Subcutaneous adipose tissue (tissue), 4 donors: ENCODE data around the gene POU2F2. TPM values are rescaled to one million over a fixed set of nuclear protein-coding genes. Genes with fewer than 3 reads are reported as not detected.

Experiments used
- CTCF ChIP-seq: fragments of 450-650 bp; IDR thresholded peaks from one replicate; pipeline ENCODE4 v1.5.1; 2016; ENCODE audit warnings: low read depth, mild to moderate bottlenecking, control low read depth, antibody characterized with exemption, moderate library complexity
- total RNA-seq, 4 donors: library from RNA; depleted of rRNA; stranded (reverse); fragments of >200 nt; gene quantifications; one replicate each; pipeline ENCODE4 v1.1.0, GENCODE V29; 2016

Gene POU2F2
- total RNA-seq, 4 donors from 2014 or later, result 0.85 to 2.4 (median 1.5) TPM

GRCh38 chr19:42166316-42166715, 34.1 kb upstream of the POU2F2 start:
- no peak for TF ChIP-seq CTCF

GRCh38 chr19:42165146-42165545, 32.9 kb upstream of the POU2F2 start:
- no peak for TF ChIP-seq CTCF

- TF ChIP-seq CTCF, result no peak
These were observed 29.5 kb upstream of the POU2F2 start for GRCh38 chr19:42161616-42162263.

- TF ChIP-seq CTCF, result no peak
These were observed 27.7 kb upstream of the POU2F2 start for GRCh38 chr19:42159942-42160341.

- TF ChIP-seq CTCF, result no peak
These were observed 26.7 kb upstream of the POU2F2 start for GRCh38 chr19:42158926-42159325.

- TF ChIP-seq CTCF, result no peak
These were observed 24.3 kb upstream of the POU2F2 start for GRCh38 chr19:42156571-42156970.

- no peak for TF ChIP-seq CTCF
These were observed 23.6 kb upstream of the POU2F2 start for GRCh38 chr19:42155796-42156195.
